H1 (cell line): ENCODE data around the gene SNAPC3. TPM values are rescaled to one million over a fixed set of nuclear protein-coding genes. Genes with fewer than 3 reads are reported as not detected.

ENCODE experiments used
- EZH2 ChIP-seq: fragments of 200-600 bp; sonication (generic); IDR thresholded peaks from 2 replicates; pipeline ENCODE4 v1.7.1; 2012; ENCODE audit warnings: low read depth, mild to moderate bottlenecking, moderate library complexity, low read length, inconsistent platforms; ENCODE audit not compliant: severe bottlenecking
- HDAC2 ChIP-seq, 2 experiments: fragments of 300-600 bp in 1 of 2; sonication (generic) in 1 of 2; IDR thresholded peaks; 2 replicates each; pipeline ENCODE4 v1.6.1; 2011 to 2012; ENCODE audit warnings: low read depth in 2 of 2, low read length in 2 of 2, mild to moderate bottlenecking in 2 of 2, moderate library complexity in 2 of 2, borderline replicate concordance in 1 of 2, inconsistent platforms in 1 of 2
- KDM4A ChIP-seq: IDR thresholded peaks from one replicate; pipeline ENCODE4 v1.7.1; 2012; ENCODE audit warnings: low read depth, mild to moderate bottlenecking, moderate library complexity, low read length, inconsistent platforms; ENCODE audit not compliant: severe bottlenecking
- POLR2AphosphoS5 ChIP-seq: IDR thresholded peaks from 2 replicates; pipeline ENCODE4 v1.6.1; 2011; ENCODE audit warnings: low read depth, low read length
- SRF ChIP-seq: IDR thresholded peaks from 2 replicates; pipeline ENCODE4 v1.6.1; 2011; ENCODE audit warnings: mild to moderate bottlenecking, low read depth, low read length, moderate library complexity
- polyA plus RNA-seq, 7 experiments: library from polyadenylated mRNA; depleted of rRNA in 3 of 7; stranded (reverse) in 5 of 7; unstranded in 2 of 7; fragments of >200 nt in 5 of 7; fragments of 200-250 nt in 2 of 7; gene quantifications; 1 replicate in 5 of 7; 2 replicates in 1 of 7; 4 replicates in 1 of 7; pipeline versions ENCODE4 v1.2.1 to v1.2.3, GENCODE V29; 2011 to 2013; ENCODE audit warnings: missing spikeins in 2 of 7, mixed read lengths in 2 of 7
- total RNA-seq: library from RNA; stranded (reverse); fragmentation: NEBNext Ultra II Directional; extraction: Animal tissue kit (Norgen Biotek cat#: 25700); gene quantifications from 2 replicates; pipeline ENCODE4 v1.2.1, GENCODE V29; 2021

Gene SNAPC3
- total and polyA plus RNA-seq, 2 of the 8 experiments (the other 6 are each of a cell fraction or from before 2014, with no cell fraction given), result 11.9 to 25.8 TPM

DNA sequence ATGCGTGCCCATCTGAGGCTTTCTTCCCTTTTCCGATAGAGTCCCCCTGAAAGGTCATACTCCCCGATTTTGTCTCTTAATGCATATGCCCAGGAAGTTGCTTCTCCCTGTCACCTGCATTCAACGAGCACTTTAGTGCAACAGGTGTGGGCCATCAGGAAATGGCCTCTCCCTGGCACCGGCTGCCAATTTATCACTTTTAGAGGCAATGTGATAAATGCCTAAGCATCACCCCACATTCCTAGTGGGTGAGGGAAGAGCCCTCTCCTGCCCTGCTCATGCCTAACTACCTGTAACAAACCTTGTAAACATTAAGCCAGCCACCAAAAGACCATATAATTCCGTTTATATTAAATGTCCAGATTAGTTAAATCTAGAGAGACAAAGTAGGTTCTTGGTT is 1.1 kb upstream of the SNAPC3 start (continued):
- TF ChIP-seq POLR2AphosphoS5 (no peak), EZH2 (no peak), KDM4A (no peak), SRF (no peak), HDAC2 (IDR thresholded peaks at IDR 0.05; ENCODE audit: borderline replicate concordance in 1 of 2, low read depth in 2 of 2, low read length in 2 of 2) (no peak)
